ENCODE results near the gene DTNB.

DNA sequence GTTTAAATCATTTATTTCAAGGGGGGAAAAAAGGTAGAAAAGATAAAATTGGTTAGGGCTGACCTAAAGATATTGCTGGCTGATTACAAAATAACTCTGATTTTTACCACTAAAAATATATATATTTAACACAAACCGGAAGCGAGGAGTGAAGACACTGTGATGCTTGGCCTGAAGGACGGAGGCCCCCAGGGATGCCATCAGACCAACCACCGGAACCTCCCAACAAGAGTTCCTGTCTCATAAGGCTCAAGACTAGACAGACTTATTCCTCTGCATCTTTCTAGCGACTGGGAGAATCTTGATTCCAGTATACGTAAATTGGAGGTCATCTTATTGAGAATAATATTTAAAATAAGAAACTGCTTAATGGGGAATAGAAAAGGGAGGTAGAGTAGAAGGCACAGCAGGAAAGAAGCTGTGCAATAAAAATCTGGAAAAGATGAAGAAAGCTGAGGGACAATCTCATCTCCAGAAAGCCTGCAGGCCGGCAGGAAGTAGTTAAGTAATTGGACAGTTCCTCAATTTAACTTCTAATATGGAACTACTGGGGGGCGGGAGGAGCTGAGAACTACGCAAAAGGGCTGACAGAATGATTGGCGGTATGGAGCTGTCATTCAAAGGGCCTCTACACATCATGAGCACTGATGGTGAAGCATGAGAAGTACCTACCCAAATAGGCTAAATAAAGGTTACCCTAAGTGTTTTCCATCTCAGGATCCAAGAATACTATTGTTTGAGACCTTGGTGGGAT lies 91.1 kb downstream of the DTNB start:
- TF ChIP-seq, protein P1, sequence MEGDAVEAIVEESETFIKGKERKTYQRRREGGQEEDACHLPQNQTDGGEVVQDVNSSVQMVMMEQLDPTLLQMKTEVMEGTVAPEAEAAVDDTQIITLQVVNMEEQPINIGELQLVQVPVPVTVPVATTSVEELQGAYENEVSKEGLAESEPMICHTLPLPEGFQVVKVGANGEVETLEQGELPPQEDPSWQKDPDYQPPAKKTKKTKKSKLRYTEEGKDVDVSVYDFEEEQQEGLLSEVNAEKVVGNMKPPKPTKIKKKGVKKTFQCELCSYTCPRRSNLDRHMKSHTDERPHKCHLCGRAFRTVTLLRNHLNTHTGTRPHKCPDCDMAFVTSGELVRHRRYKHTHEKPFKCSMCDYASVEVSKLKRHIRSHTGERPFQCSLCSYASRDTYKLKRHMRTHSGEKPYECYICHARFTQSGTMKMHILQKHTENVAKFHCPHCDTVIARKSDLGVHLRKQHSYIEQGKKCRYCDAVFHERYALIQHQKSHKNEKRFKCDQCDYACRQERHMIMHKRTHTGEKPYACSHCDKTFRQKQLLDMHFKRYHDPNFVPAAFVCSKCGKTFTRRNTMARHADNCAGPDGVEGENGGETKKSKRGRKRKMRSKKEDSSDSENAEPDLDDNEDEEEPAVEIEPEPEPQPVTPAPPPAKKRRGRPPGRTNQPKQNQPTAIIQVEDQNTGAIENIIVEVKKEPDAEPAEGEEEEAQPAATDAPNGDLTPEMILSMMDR (IDR thresholded peaks at IDR 0.05): no peak
- TF ChIP-seq POLR2AphosphoS5 (IDR thresholded peaks at IDR 0.05; ENCODE audit: low read depth, low read length): no peak
- TF ChIP-seq TAF1 (IDR thresholded peaks at IDR 0.05; ENCODE audit: borderline replicate concordance, low read depth, low read length): no peak
- no peak for TF ChIP-seq SIN3A (IDR thresholded peaks at IDR 0.05; ENCODE audit: borderline replicate concordance, low read depth, low read length)
- TF ChIP-seq FOXJ3 (CRISPR knock-in tag; IDR thresholded peaks at IDR 0.05): no peak
- TF ChIP-seq GATA2 (CRISPR knock-in tag; IDR thresholded peaks at IDR 0.05): no peak
- TF ChIP-seq EP300 (IDR thresholded peaks at IDR 0.05; ENCODE audit: borderline replicate concordance in 1 of 2, low read depth in 1 of 2, low read length in 1 of 2): no peak
- TF ChIP-seq ZBTB33 (IDR thresholded peaks at IDR 0.05; ENCODE audit: borderline replicate concordance, low read depth): no peak
- no peak for TF ChIP-seq SMC3 (IDR thresholded peaks at IDR 0.05; ENCODE audit: low read depth, low read length)

Data from SK-N-SH (cell line).